NCI-H2107 (cell line): ENCODE measurements around the gene TMUB2.
"Not testable (repeated sequence)": the region's sequence is repeated elsewhere in the genome, so short reads cannot be mapped to it uniquely, and the experiment has no call there.

Source experiments
- DNase-seq: peaks from one replicate; lab custom pipeline; 2025; lab: John Stamatoyannopoulos, UW

TMUB2 gene

DNA sequence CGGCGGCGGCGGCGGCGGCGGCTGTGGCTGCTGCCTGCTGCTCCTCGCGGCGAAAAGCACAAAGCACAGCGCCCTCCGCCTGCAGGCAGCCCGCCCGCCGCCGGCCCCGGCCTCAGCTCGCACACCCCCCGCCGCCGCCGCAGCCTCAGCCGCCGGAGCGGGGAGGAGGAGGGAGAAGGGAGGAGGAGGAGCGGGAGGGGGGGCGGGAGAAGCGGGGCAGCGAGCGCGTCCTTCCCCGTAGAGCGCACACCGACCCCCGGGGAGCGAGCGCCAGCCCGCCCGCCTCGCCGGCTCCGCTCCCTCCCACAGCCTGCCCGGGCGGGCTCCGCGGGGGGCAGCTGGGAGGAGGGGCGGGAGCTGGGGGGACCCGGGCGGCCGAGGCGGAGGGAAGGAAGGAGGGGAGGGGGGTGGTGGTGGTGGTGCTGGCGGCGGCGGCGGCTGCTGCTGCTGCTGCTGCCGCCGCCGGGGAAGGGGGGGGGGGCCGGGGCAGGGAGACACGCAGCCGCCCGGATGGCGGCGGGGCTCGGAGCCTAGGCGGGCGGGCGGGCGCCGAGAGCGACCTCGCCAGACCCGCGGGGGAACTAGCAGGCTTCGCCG lies 32.9 kb downstream of the TMUB2 start, which contains the start of gene UBTF:
Gene UBTF (minus strand): TSS at position 60 of the 597 bp plus-strand sequence. CDS start 1,446 bp downstream, outside the sequence.
- peak; percentile 93 for DNase-seq

DNA sequence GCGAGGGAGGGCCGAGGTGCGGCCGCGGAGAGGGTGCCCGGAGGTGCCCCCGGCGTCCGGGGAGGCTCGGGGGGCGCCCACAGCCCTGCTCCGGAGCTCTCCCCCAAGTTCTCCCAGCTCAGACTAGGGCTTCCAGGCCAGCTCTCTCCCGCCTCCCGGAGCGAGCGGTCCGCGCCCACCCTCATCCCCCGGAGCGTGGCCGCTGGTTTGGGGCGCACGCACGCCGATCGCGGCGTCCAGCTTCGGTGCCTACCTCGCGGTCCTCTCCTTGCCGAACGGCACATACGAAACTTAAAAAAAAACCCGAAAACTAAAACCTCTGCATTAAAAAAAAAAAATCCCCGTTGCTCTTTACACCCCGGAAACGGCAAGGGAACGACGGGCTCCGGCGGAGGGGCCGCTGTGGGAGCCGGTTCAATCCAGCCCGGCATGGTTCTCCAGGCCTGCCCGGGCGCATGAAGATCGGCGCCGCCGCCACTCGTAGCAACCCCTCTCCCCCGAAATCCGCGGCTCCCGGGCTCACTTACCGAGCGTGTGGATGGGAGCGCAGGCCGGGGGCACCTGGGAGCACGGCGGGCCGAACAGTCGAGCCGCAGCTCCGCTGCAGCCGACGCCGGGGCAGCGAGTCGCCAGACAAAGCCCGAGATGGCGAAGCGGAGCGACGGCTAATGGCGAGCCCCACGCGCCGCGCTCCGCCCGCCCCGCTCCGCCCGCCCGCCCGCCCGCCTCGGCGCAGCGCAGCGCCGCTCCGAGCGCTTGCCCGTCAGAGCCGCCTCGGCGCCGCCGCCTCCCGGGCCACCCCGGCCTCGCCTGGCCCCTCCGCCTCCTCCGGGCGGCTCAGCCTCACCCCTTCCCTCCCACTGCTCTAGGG lies 33.7 kb downstream of the TMUB2 start:
- peak; percentile 19 for DNase-seq

DNA sequence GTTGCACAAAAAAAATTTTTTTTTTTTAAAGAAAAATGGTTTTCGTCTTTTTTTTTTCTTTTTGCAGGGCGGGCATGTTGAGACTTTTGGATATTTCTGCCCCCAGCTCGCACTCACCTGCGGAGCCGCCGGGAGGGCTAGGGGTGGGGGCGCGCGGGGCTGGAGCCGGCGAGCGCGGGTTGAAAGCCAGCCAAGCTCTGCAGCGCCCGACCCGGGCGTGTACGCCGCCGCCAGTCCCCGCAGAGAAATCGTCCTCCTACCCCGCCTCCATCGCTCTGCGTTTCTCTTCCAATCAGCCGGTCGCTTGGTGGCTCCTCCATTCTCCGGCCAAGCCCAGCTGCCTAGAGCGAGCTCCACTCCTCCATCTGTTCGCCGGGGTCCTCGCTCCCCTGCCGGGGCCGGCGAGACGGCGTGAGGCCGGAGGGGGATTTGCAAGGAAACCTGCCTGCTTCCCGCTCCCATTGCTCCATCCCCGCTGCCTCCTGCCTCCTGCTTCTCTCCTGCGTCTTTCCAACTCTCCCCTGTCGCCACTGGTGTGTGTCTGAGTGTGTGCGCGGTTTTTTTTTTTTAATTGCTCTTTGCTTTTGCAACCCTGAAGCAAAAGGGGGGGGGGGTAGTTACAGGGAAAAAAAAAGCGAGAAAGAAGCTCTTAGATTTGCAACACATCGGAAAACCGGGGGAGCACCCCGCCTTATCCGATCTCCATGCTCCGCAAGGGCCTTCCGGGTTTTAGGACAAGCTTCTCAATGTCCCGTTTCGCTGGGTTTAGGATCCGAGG lies 34.5 kb downstream of the TMUB2 start:
- peak; percentile 35 for DNase-seq

DNA sequence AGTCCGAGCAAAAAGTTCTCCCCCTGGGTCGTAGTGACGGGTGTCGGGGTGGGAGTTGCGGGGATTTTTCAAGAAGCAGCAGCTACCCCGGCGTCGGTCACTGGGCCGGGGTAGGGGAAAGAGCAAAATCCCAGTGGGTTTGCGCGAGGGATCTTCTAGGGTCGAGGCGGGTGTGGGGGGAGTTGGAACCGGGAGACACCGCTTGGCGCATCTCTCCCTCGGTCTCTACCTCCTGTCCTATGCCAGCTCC lies 35.0 kb downstream of the TMUB2 start:
- DNase-seq = no peak

DNA sequence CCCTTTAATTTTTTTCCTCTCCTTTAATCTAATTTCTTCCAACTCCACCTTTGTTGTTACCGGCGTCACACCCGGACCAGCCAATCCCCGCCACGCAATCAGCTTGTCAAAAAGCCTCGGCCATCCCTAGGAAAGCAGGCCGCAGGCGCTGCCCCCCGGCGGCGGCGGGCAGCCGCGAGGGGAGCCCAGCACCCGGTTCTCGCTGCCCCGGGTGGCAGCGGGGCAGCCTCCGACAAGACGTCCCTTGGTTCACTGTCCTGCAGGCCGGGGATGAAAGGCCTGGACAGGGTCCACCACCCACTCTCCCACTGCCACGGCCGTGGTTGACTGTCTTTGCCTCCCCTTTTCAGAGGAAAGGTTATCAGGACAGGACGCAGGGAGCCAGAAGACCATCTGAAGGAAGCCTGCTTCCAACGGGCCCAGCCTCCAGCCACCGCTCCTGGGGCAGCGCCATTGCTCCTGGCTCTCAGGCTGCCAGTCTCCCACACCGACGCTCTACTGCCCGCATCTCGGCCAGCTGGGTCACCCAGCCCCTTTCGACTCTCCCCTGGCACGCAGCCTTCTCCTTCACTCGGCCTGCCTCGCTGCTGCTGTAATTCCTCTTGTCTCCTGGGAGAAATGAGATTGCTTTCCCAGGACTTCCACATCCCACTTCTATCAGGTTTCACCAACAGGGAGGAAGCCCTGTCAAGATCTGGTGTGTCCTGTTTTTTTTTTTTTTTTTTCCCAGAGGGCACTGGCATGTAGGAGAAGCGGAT lies 35.5 kb downstream of the TMUB2 start:
- peak; percentile 24 for DNase-seq

DNA sequence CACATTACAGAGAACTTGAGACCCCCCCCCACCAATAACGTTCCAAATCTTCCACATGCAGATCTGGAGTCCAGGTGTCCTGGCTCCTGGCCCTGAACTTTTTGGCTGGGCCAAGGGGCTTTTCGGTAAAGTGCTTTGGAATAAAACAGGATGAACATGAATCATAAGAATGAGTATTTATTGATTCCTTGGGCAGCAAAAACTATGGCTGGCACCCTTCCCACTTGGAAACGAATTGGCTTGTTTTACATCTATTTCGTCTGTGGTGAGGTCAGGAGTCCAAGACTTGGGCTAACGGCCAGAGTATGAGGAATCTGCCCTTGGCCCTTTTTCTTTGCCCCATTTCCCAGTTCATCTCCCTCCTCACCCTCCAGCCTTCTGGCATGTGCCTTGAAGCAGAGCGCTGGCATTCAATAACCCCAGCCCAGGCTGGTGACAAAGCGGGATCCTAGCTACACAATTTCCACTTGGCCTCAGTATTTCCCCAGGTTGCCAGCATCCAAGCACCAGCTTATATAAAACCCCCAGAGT lies 36.8 kb downstream of the TMUB2 start:
- no peak for DNase-seq

DNA sequence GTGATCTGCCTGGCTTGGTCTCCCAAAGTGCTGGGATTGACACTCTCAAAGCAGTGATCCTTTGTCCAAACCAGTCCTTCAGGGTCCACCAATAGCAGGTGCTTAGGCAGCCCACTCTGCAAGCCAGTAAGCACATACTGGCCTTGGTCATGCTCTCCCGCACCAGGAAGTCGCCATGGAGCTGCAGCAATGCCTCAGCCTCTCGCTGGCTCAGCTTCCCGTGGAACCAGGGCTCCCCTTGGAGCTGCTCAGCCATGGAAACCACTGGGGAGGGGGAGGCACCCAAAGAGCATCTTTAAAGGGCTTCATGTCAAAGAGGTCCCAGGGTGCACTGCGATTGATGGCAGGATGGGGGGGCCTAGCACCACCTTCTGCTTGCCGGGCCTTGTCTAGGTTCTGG lies 42.3 kb downstream of the TMUB2 start:
- no peak for DNase-seq

DNA sequence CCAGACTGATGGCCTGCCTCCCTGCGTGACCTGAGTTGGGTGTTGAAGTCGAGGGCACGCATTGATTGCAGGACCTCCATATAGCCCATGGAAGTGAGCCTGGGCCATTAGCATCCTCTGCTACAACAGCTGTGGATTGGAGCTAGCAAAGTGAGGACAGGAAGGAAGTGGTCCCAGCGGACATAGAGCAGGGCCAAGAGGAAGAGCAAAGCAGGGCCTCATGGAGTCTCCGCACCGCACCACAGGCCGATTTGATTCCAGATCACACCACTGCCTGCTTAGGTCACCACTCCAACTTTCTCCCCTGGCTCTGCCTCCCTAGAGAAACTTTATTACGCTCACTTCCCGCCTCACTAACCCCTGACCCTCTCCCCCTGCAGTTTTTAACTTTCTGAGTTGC lies 43.4 kb downstream of the TMUB2 start:
- no peak for DNase-seq

DNA sequence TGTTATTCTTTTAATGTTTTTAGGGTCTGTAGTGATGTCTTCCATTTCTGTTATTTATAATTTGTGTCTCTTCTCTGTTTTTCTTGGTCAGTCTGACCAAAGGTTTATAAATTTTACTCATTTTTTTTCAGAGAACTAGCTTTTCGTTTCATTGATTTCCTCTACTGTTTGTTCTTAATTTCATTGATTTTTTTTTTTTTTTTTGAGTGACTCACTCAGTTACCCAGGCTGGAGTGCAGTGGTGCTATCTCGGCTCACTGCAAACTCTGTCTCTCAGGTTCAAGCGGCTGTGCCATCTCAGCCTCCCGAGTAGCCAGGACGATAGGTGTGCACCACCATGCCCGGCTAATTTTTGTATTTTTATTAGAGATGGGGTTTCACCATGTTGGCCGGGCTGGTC lies 45.3 kb downstream of the TMUB2 start:
- no peak for DNase-seq

DNA sequence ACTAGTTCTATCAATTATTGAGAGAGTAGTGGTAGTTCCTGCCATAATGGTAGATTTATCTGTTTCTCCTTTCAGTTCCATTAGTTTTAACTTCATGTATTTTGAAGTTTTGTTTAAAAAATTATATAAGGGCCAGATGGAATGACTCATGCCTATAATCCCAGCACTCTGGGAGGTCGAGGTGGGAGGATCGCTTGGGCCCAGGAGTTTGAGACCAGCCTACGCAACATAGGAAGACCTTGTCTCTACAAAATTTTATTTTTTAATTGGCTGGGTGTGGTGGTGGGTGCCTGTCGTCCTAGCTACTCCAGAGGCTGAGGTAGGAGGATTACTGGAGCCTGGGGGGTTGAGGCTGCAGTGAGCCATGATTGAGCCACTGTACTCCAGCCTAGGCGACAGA lies 46.8 kb downstream of the TMUB2 start:
- no peak for DNase-seq

DNA sequence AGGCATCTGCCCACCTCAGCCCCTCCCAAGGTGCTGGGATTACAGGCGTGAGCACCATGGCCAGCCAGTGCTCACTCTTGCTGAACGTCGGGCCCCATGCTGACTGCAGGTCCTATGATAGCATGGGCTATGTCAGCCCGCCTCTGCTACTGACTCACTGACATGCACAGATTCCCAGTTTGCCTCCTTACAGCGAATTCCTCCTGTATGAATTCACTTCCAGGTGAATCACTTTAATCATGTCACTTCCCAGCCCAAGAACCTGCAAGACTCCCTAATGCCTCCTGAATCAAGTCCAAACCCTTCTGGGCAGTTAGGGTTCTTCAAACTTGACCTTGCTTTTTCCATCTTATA lies 48.8 kb downstream of the TMUB2 start:
- DNase-seq = no peak

DNA sequence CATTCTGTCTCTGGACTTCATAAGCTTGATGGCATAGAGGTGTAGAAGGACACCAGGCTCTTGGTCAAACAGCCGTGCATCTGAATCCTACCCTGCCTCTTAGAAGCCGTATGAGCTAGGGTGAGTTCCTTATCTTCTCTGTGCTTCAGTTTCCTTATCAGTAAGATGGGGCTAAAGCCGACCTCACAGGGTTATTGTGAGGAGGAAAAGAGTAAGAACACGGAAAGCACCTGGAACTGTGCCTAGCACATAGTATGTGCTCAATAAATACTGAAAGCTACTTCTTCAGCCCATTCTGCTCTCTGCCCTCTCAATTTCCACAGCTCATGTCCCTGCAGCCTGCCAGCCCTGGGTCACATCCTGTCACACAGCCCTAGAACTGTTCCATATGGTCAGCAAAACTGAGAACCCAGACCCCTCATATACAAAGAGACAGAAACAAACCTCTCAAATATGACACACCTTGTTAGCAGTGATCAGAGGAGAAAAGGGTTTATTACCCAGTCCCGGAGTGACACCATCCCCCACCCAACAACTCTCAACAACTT lies 49.7 kb downstream of the TMUB2 start:
- no peak for DNase-seq

DNA sequence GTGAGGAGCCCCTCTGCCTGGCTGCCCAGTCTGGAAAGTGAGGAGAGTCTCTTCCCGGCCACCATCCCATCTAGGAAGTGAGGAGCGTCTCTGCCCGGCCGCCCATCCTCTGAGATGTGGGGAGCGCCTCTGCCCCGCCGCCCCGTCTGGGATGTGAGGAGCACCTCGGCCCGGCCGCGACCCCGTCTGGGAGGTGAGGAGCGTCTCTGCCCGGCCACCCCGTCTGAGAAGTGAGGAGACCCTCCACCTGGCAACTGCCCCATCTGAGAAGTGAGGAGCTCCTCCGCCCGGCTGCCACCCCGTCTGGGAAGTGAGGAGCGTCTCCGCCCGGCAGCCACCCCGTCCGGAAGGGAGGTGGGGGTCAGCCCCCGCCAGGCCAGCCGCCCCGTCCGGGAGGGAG lies 51.1 kb downstream of the TMUB2 start:
- not testable (repeated sequence) for DNase-seq

DNA sequence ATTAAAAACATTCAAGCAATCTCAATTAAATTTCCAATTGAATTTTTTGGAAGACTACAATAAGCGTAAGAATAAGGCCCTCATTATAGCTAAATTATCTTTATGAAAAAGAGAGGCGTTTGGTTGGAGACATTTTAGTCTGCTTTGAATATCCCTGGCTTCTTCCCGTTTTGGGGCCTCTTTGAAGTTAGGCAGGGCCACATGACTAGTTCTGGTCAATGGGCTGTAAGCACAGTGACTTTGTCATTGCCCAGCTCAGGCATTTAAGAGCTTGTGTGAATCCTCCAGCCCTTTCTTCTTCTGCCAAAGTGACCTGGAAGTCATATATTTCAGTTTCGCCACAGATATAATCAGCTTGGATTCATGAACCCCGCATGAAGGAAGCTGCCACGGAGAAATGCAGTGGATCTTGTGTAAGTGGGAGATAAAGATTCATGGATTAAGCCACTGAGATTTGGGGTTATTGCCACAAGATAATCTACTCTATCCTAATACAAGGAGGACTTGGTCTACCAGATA lies 54.4 kb downstream of the TMUB2 start:
- DNase-seq = no peak
